Stimulated activated naive CD4-positive, alpha-beta T cell (primary cell): ENCODE results near the gene SLC25A26.

Experiments used
- DNase-seq, 6 experiments: peaks; one replicate each; lab custom pipeline; 2025; lab: John Stamatoyannopoulos, UW

SLC25A26 gene

GRCh38 chr3:66396888-66397287, 176.1 kb downstream of the SLC25A26 start:
- DNase-seq, result no peak

- no peak for DNase-seq
Measured at GRCh38 chr3:66397745-66398144, 176.9 kb downstream of the SLC25A26 start.

GRCh38 chr3:66398228-66399025, 177.6 kb downstream of the SLC25A26 start:
- no peak for DNase-seq

GRCh38 chr3:66399529-66400232, 178.9 kb downstream of the SLC25A26 start:
- no peak for DNase-seq

- no peak for DNase-seq
Measured at GRCh38 chr3:66400411-66401156, 179.8 kb downstream of the SLC25A26 start.

- DNase-seq, result no peak
Measured at GRCh38 chr3:66401157-66401550, 180.4 kb downstream of the SLC25A26 start.

- no peak for DNase-seq
Measured at GRCh38 chr3:66401675-66402491, 181.1 kb downstream of the SLC25A26 start.

GRCh38 chr3:66402596-66403290, 181.9 kb downstream of the SLC25A26 start:
- no peak for DNase-seq

DNA sequence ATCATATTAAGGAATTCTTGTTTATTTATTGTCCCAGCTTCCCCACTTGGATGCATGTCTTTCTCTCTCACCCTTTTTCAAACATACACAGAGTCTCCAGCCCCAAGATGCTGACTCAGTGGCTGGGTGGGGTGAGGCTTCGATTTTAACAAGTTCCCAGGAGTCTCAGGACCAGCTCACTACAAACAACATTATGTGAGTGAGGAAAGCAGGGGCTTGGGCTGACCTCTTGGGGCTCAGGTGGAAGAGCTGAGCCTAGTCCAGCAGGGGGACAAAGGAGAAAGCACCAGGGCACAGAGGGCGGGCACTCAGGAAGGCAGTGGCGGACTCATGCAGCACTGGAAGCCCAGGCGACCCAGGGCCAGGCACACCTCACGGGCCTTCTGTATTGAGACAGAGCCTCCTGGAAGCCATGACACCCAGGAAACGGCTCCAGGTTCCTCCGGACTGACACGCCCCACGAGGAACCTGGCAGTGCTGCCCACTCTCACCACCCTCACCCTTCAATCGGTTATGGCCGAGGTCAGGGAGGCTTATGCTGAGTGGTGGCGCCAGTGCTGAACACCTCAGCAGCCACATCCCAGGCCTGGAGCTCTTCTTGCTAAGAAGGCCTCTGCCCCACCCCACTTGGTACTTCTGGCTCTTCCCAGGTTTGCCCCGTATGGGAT, 182.7 kb downstream of the SLC25A26 start:
- no peak for DNase-seq

DNA sequence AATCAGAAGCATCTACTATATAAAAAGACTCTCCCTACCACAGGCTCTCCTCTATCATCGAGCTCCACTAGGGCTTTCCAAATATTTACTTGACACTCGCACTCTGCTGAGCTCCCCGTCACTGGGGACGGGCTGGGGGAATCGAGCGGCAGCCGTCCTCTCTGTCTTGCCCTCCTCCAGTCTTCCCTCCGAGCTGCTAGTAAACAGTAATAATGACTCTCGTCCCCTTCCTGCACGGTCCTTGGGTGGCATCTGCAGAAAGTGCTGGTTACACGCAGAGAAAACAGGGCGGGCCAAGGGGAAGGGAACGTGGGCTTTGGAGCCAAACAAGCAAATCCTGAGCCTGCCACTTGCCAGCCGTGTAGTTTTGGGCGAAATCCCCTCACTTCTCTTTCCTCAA, 183.4 kb downstream of the SLC25A26 start:
- no peak for DNase-seq

GRCh38 chr3:66404903-66405700, 184.3 kb downstream of the SLC25A26 start:
- DNase-seq, result no peak

DNA sequence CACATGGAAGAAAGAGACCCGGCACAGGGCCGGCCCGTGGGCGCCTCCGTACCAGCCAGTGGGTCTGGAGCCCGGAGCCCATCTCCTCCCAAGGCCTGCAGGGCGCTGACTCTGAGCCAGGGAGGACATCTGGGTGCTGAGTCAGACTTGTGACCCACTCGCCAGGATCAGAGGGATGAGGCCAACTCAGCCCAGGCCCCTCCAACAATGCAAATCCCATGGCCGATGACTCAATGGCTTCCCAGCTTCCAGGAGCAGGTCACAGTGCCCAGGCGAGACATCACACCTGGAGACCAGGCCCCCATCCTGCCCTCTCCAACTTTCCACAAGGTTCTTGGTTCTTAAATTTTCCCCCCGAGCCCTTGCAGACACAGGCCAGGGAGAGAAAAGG, 184.9 kb downstream of the SLC25A26 start:
- no peak for DNase-seq

GRCh38 chr3:66406163-66406562, 185.4 kb downstream of the SLC25A26 start:
- DNase-seq, result no peak

GRCh38 chr3:66406831-66407610, 186.2 kb downstream of the SLC25A26 start:
- no peak for DNase-seq

- DNase-seq, result peak; percentile 16 to 72 (median 58)
Measured at GRCh38 chr3:66407611-66408218, 186.9 kb downstream of the SLC25A26 start.

- no peak for DNase-seq
Measured at GRCh38 chr3:66409771-66410754, 189.3 kb downstream of the SLC25A26 start.

DNA sequence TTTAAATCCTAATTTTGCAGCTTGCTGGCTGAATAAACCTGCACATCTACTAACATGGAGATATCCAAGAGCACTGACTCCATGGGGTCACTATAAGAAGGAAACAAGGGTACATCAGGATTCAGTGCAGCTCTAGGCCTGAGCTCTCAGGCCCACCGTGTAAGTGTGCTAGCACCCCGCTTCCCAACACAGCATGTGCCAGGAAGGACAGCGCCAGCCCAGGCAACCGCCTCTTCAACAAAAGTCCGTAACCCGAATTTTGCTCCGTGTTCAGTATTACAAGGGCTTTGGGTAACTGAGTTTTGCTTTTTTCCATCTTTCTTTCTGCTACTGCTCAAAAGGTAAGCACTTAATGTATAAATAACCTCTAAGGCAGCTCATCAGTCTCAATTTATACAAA, 190.2 kb downstream of the SLC25A26 start:
- DNase-seq, result no peak
